ENCODE measurements around the gene ZNF793.

DNA sequence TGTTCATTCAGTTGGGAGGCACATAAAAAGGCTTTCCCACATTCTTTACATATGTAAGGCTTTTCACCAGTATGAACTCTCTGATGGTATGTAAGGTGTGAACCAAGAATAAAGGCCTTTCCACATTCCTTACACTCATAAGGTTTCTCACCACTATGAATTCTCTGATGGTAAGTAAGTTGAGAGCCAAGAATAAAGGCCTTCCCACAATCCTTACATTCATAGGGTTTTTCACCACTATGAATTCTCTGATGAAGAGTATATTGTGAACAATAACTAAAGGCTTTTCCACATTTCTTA is 58.6 kb downstream of the ZNF793 start:
- TF ChIP-seq, protein P1, sequence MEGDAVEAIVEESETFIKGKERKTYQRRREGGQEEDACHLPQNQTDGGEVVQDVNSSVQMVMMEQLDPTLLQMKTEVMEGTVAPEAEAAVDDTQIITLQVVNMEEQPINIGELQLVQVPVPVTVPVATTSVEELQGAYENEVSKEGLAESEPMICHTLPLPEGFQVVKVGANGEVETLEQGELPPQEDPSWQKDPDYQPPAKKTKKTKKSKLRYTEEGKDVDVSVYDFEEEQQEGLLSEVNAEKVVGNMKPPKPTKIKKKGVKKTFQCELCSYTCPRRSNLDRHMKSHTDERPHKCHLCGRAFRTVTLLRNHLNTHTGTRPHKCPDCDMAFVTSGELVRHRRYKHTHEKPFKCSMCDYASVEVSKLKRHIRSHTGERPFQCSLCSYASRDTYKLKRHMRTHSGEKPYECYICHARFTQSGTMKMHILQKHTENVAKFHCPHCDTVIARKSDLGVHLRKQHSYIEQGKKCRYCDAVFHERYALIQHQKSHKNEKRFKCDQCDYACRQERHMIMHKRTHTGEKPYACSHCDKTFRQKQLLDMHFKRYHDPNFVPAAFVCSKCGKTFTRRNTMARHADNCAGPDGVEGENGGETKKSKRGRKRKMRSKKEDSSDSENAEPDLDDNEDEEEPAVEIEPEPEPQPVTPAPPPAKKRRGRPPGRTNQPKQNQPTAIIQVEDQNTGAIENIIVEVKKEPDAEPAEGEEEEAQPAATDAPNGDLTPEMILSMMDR (optimal IDR thresholded peaks at IDR 0.05 in 1 of 3, IDR thresholded peaks at IDR 0.05 in 1 of 3, conservative IDR thresholded peaks at IDR 0.05 in 1 of 3; ENCODE audit: extremely low read depth in 1 of 3, insufficient read depth in 2 of 3, low read length in 3 of 3), result no peak
- TF ChIP-seq EZH2 (IDR thresholded peaks at IDR 0.05; ENCODE audit: low read length), result no peak

Measured in keratinocyte (primary cell).